HL-60 (cell line): ENCODE data around the gene PRPF6.

Experiments used
- DNase-seq, 2 experiments: peaks; one replicate each; pipeline ENCODE4 v3.0.0-alpha.2; 2010 to 2020; ENCODE audit warnings: low read depth in 1 of 2, low spot score in 1 of 2
- H3K27ac ChIP-seq: fragments of 250-450 bp; sonication (Bioruptor Pico); replicated peaks from 2 replicates; pipeline ENCODE4 v1.5.1; 2020; ENCODE audit warnings: mild to moderate bottlenecking, moderate library complexity
- H3K27me3 ChIP-seq: fragments of 250-450 bp; sonication (Bioruptor Pico); 2 replicates; pipeline ENCODE4 v1.5.1; 2021; ENCODE audit warnings: mild to moderate bottlenecking, moderate library complexity; ENCODE audit not compliant: insufficient read depth, poor library complexity, severe bottlenecking
- H3K4me3 ChIP-seq: replicated peaks from 2 replicates; pipeline ENCODE4 v1.5.1; 2011; ENCODE audit warnings: mild to moderate bottlenecking, control low read depth, low read length; ENCODE audit not compliant: insufficient read depth
- CTCF ChIP-seq: IDR thresholded peaks from one replicate; pipeline ENCODE4 v1.5.1; 2011; ENCODE audit warnings: low read length, control low read depth, inconsistent platforms; ENCODE audit not compliant: insufficient read depth
- GABPA ChIP-seq: IDR thresholded peaks from 2 replicates; pipeline ENCODE4 v1.6.1; 2012; ENCODE audit warnings: low read depth
- POLR2AphosphoS5 ChIP-seq: IDR thresholded peaks from 2 replicates; pipeline ENCODE4 v1.6.1; 2012; ENCODE audit warnings: low read depth
- REST ChIP-seq: IDR thresholded peaks from 2 replicates; pipeline ENCODE4 v1.6.1; 2012; ENCODE audit warnings: low read depth; ENCODE audit not compliant: insufficient replicate concordance
- SPI1 ChIP-seq: IDR thresholded peaks from 2 replicates; pipeline ENCODE4 v1.6.1; 2012; ENCODE audit warnings: low read depth, mild to moderate bottlenecking, borderline replicate concordance

The PRPF6 gene

GRCh38 chr20:63972312-63973159, 8.4 kb upstream of the PRPF6 start:
- no peak overlapping the region for H3K27ac ChIP-seq
- no peak for DNase-seq
- H3K4me3 ChIP-seq: no peak overlapping the region
- H3K27me3 ChIP-seq: no peaks in the 10 kb centered on the region
- no peak for TF ChIP-seq CTCF
- no peak for TF ChIP-seq GABPA
- TF ChIP-seq REST: no peak
- peak; percentile 11; the same call in 1 of the 2 replicates for TF ChIP-seq POLR2AphosphoS5
- no peak for TF ChIP-seq SPI1

GRCh38 chr20:63973160-63973479, 7.8 kb upstream of the PRPF6 start:
- H3K4me3 ChIP-seq: no peak overlapping the region
- DNase-seq: no peak
- peak; percentile 36; the same call in 1 of the 2 replicates for TF ChIP-seq POLR2AphosphoS5
- no peak for TF ChIP-seq SPI1

GRCh38 chr20:63973636-63974401, 7.1 kb upstream of the PRPF6 start:
- Histone ChIP-seq H3K27ac (no peak overlapping the region), H3K27me3 (no peaks in the 10 kb centered on the region), H3K4me3 (no peak overlapping the region)
- TF ChIP-seq GABPA (no peak), CTCF (peak; percentile 64), SPI1 (no peak), REST (no peak), POLR2AphosphoS5 (0 out of 2 replicates have a peak, but pooled peaks have one; percentile 3)
- DNase-seq: peak; percentile 70 to 72

More at GRCh38 chr20:63973160-63973479, 7.8 kb upstream of the PRPF6 start:
- Histone ChIP-seq H3K27ac (no peak overlapping the region), H3K27me3 (no peaks in the 10 kb centered on the region)
